Neural cell (in vitro differentiated cells): ENCODE data around the gene TMPRSS4. TPM values are rescaled to one million over a fixed set of nuclear protein-coding genes. Genes with fewer than 3 reads are reported as not detected.

ENCODE experiments used
- H2AFZ ChIP-seq: fragments of 200-600, 300-800 bp; sonication (generic), shearing (Covaris generic); 2 replicates; pipeline ENCODE4 v1.6.0; 2014; ENCODE audit warnings: low read depth, mild to moderate bottlenecking, antibody characterized with exemption, low read length, moderate library complexity
- H3F3A ChIP-seq: fragments of 200-600 bp; shearing (Covaris generic); 2 replicates; pipeline ENCODE4 v1.6.1; 2016; ENCODE audit warnings: mild to moderate bottlenecking, moderate library complexity, mixed read lengths, antibody characterized with exemption, low read length; ENCODE audit not compliant: insufficient read depth, poor library complexity, severe bottlenecking
- H3K27ac ChIP-seq: fragments of 200-600, 300-800 bp; sonication (generic), shearing (Covaris generic); 2 replicates; pipeline ENCODE4 v1.5.1; 2014; ENCODE audit warnings: mild to moderate bottlenecking, low read length, moderate library complexity
- H3K27me3 ChIP-seq: fragments of 300-800, 200-600 bp; sonication (generic), shearing (Covaris generic); 2 replicates; pipeline ENCODE4 v1.6.0; 2014; ENCODE audit warnings: mild to moderate bottlenecking, low read depth, low read length, moderate library complexity; ENCODE audit not compliant: insufficient read depth
- H3K36me3 ChIP-seq: fragments of 300-800, 200-600 bp; sonication (generic), shearing (Covaris generic); 2 replicates; pipeline ENCODE4 v1.5.1; 2014; ENCODE audit warnings: mild to moderate bottlenecking, antibody characterized with exemption, low read length, moderate library complexity; ENCODE audit not compliant: insufficient read depth
- H3K4me2 ChIP-seq: fragments of 300-800, 200-600 bp; sonication (generic), shearing (Covaris generic); 2 replicates; pipeline ENCODE4 v1.6.0; 2014; ENCODE audit warnings: mild to moderate bottlenecking, low read length
- H3K4me3 ChIP-seq: fragments of 300-800, 200-600 bp; sonication (generic), shearing (Covaris generic); 2 replicates; pipeline ENCODE4 v1.5.1; 2014; ENCODE audit warnings: mild to moderate bottlenecking, low read length, moderate library complexity
- H3K79me2 ChIP-seq: fragments of 200-600 bp; shearing (Covaris generic); replicated peaks from 2 replicates; pipeline ENCODE4 v1.6.0; 2014; ENCODE audit warnings: mild to moderate bottlenecking, low read length, moderate library complexity; ENCODE audit not compliant: insufficient read depth
- H3K9ac ChIP-seq: fragments of 300-800, 200-600 bp; sonication (generic), shearing (Covaris generic); 2 replicates; pipeline ENCODE4 v1.6.1; 2016; ENCODE audit warnings: mild to moderate bottlenecking, low read length, mixed read lengths
- H3K9me2 ChIP-seq: fragments of 200-600 bp; shearing (Covaris generic); 2 replicates; pipeline ENCODE4 v1.6.1; 2016; ENCODE audit warnings: mild to moderate bottlenecking, low read length, mixed read lengths; ENCODE audit not compliant: insufficient read depth
- H3K9me3 ChIP-seq: fragments of 200-600, 300-800 bp; sonication (generic), shearing (Covaris generic); 2 replicates; pipeline ENCODE4 v1.6.1; 2016; ENCODE audit warnings: mild to moderate bottlenecking, mixed run types, low read length, moderate library complexity, mixed read lengths
- H4K20me1 ChIP-seq: fragments of 200-600 bp; shearing (Covaris generic); 2 replicates; pipeline ENCODE4 v1.6.1; 2016; ENCODE audit warnings: mild to moderate bottlenecking, mixed run types; ENCODE audit not compliant: insufficient read depth
- EP300 ChIP-seq: fragments of 450-650 bp; conservative IDR thresholded peaks from 2 replicates; pipeline ENCODE4 v1.6.1; 2014; ENCODE audit warnings: antibody characterized with exemption, mild to moderate bottlenecking, moderate library complexity; ENCODE audit not compliant: poor library complexity, severe bottlenecking
- EZH2 ChIP-seq: fragments of 200-600, 300-800 bp; shearing (Covaris generic), sonication (generic); IDR thresholded peaks from 2 replicates; pipeline ENCODE4 v1.6.1; 2014; ENCODE audit warnings: antibody characterized with exemption, low read length, borderline replicate concordance, mild to moderate bottlenecking; ENCODE audit not compliant: insufficient read depth, poor library complexity, severe bottlenecking
- MXI1 ChIP-seq: fragments of 450-650 bp; conservative IDR thresholded peaks from 2 replicates; pipeline ENCODE4 v1.6.1; 2014; ENCODE audit warnings: antibody characterized with exemption, mild to moderate bottlenecking; ENCODE audit not compliant: poor library complexity, severe bottlenecking
- TAF1 ChIP-seq: IDR thresholded peaks from 2 replicates; pipeline ENCODE4 v1.6.1; 2012; ENCODE audit warnings: low read depth
- polyA plus RNA-seq: library from polyadenylated mRNA; depleted of rRNA; stranded (reverse); fragments of >200 nt; gene quantifications from 2 replicates; pipeline ENCODE4 v1.2.3, GENCODE V29; 2014
- TF ChIP-seq, protein P1 (sequence below): IDR thresholded peaks from 2 replicates; pipeline ENCODE4 v1.6.1; 2012; ENCODE audit warnings: borderline replicate concordance
- TF ChIP-seq, protein P2 (sequence below): fragments of 450-650 bp; IDR thresholded peaks from 2 replicates; pipeline ENCODE4 v1.5.1; 2014; ENCODE audit warnings: antibody characterized with exemption, mild to moderate bottlenecking, moderate library complexity; ENCODE audit not compliant: poor library complexity, severe bottlenecking

TMPRSS4 gene
- polyA plus RNA-seq, 1 donor from 2014 or later: not detected

GRCh38 chr11:118132385-118133151 is 55.7 kb downstream of the TMPRSS4 start:
- Histone ChIP-seq H3K9me3 (no peaks in the 10 kb centered on the region), H4K20me1 (no peaks in the 10 kb centered on the region), H3K9me2 (no peaks in the 10 kb centered on the region), H3K27ac (no peak overlapping the region), H3K27me3 (no peaks in the 10 kb centered on the region), H3K4me3 (no peak overlapping the region), H3K4me2 (no peak overlapping the region), H3K9ac (no peak overlapping the region), H3K36me3 (no peaks in the 10 kb centered on the region), H2AFZ (no peak overlapping the region), H3F3A (no peaks in the 10 kb centered on the region), H3K79me2 (no peaks in the 10 kb centered on the region)
- TF ChIP-seq TAF1 (no peak), EZH2 (no peak), EP300 (no peak)
- TF ChIP-seq, protein P1, sequence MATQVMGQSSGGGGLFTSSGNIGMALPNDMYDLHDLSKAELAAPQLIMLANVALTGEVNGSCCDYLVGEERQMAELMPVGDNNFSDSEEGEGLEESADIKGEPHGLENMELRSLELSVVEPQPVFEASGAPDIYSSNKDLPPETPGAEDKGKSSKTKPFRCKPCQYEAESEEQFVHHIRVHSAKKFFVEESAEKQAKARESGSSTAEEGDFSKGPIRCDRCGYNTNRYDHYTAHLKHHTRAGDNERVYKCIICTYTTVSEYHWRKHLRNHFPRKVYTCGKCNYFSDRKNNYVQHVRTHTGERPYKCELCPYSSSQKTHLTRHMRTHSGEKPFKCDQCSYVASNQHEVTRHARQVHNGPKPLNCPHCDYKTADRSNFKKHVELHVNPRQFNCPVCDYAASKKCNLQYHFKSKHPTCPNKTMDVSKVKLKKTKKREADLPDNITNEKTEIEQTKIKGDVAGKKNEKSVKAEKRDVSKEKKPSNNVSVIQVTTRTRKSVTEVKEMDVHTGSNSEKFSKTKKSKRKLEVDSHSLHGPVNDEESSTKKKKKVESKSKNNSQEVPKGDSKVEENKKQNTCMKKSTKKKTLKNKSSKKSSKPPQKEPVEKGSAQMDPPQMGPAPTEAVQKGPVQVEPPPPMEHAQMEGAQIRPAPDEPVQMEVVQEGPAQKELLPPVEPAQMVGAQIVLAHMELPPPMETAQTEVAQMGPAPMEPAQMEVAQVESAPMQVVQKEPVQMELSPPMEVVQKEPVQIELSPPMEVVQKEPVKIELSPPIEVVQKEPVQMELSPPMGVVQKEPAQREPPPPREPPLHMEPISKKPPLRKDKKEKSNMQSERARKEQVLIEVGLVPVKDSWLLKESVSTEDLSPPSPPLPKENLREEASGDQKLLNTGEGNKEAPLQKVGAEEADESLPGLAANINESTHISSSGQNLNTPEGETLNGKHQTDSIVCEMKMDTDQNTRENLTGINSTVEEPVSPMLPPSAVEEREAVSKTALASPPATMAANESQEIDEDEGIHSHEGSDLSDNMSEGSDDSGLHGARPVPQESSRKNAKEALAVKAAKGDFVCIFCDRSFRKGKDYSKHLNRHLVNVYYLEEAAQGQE: no peak
- TF ChIP-seq, protein P2, sequence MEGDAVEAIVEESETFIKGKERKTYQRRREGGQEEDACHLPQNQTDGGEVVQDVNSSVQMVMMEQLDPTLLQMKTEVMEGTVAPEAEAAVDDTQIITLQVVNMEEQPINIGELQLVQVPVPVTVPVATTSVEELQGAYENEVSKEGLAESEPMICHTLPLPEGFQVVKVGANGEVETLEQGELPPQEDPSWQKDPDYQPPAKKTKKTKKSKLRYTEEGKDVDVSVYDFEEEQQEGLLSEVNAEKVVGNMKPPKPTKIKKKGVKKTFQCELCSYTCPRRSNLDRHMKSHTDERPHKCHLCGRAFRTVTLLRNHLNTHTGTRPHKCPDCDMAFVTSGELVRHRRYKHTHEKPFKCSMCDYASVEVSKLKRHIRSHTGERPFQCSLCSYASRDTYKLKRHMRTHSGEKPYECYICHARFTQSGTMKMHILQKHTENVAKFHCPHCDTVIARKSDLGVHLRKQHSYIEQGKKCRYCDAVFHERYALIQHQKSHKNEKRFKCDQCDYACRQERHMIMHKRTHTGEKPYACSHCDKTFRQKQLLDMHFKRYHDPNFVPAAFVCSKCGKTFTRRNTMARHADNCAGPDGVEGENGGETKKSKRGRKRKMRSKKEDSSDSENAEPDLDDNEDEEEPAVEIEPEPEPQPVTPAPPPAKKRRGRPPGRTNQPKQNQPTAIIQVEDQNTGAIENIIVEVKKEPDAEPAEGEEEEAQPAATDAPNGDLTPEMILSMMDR: no peak

- Histone ChIP-seq H3K27me3 (no peaks in the 10 kb centered on the region), H3K9me3 (no peaks in the 10 kb centered on the region)
Observed at GRCh38 chr11:118133816-118134215, 56.9 kb downstream of the TMPRSS4 start.

More at GRCh38 chr11:118133816-118134215, 56.9 kb downstream of the TMPRSS4 start:
- no peaks in the 10 kb centered on the region for H3F3A ChIP-seq
- H3K79me2 ChIP-seq: no peaks in the 10 kb centered on the region
- H2AFZ ChIP-seq: no peak overlapping the region
- no peak overlapping the region for H3K9ac ChIP-seq
- no peak overlapping the region for H3K4me3 ChIP-seq
- no peaks in the 10 kb centered on the region for H3K36me3 ChIP-seq
- no peaks in the 10 kb centered on the region for H4K20me1 ChIP-seq
- TF ChIP-seq MXI1: no peak
- TF ChIP-seq, protein P1: no peak
- no peak overlapping the region for H3K27ac ChIP-seq
- H3K4me2 ChIP-seq: no peak overlapping the region
- H3K9me2 ChIP-seq: no peaks in the 10 kb centered on the region
